Peyer's patch (tissue), 4 donors: ENCODE measurements around the gene MOSMO. TPM values are rescaled to one million over a fixed set of nuclear protein-coding genes. Genes with fewer than 3 reads are reported as not detected.
"Not testable (repeated sequence)": the region's sequence is repeated elsewhere in the genome, so short reads cannot be mapped to it uniquely, and the experiment has no call there.

Source experiments
- DNase-seq, 3 donors: peaks; one replicate each; pipeline ENCODE4 v3.0.0-alpha.2; 2017 to 2019
- H3K27ac ChIP-seq, 4 donors: fragments of 200-600 bp; sonication (generic); one replicate each; pipeline ENCODE4 v1.5.1; 2016 to 2019
- H3K27me3 ChIP-seq, 2 donors: fragments of 200-600 bp; sonication (generic); one replicate each; pipeline ENCODE4 v1.5.1; 2019
- H3K36me3 ChIP-seq, 3 donors: fragments of 200-600 bp; sonication (generic); one replicate each; pipeline ENCODE4 v1.5.1; 2016 to 2019
- H3K4me1 ChIP-seq, 4 donors: fragments of 200-600 bp; sonication (generic); one replicate each; pipeline ENCODE4 v1.5.1; 2016 to 2019
- H3K4me3 ChIP-seq, 4 donors: fragments of 200-600 bp; sonication (generic); 1 replicate in 3 of 4; 2 replicates in 1 of 4; pipeline ENCODE4 v1.5.1; 2016 to 2019; ENCODE audit warnings: mild to moderate bottlenecking in 1 of 4
- H3K9me3 ChIP-seq, 4 donors: fragments of 200-600 bp; sonication (generic); one replicate each; pipeline ENCODE4 v1.5.1; 2016 to 2019; ENCODE audit warnings: mild to moderate bottlenecking in 1 of 4
- CTCF ChIP-seq, 6 experiments: fragments of 450-650 bp in 4 of 6; fragments of 200-600 bp in 2 of 6; sonication (generic) in 1 of 6; IDR thresholded peaks; one replicate each; pipeline ENCODE4 v1.5.1; 2017 to 2019; ENCODE audit warnings: antibody characterized with exemption in 6 of 6, mild to moderate bottlenecking in 3 of 6, moderate library complexity in 1 of 6
- POLR2A ChIP-seq, 2 donors: fragments of 450-650 bp; IDR thresholded peaks; one replicate each; pipeline ENCODE4 v1.5.1; 2017; ENCODE audit warnings: antibody characterized with exemption in 2 of 2, mild to moderate bottlenecking in 2 of 2, moderate library complexity in 2 of 2
- total RNA-seq, 4 donors: library from RNA; depleted of rRNA; stranded (reverse); fragments of >200 nt; gene quantifications; one replicate each; pipeline ENCODE4 v1.1.0, GENCODE V29; 2016

MOSMO gene
- total RNA-seq, 4 donors from 2014 or later: 9.9 to 28.0 (median 13.4) TPM

- no peak overlapping the region for H3K4me3 ChIP-seq
- no peaks in the 10 kb centered on the region for H3K27me3 ChIP-seq
- H3K9me3 ChIP-seq: no peaks in the 10 kb centered on the region
- H3K36me3 ChIP-seq: no peaks in the 10 kb centered on the region
- H3K27ac ChIP-seq: no peak overlapping the region
- no peak for TF ChIP-seq POLR2A (IDR thresholded peaks at IDR 0.05)
- TF ChIP-seq CTCF (IDR thresholded peaks at IDR 0.05): no peak
- DNase-seq: no peak
- H3K4me1 ChIP-seq: no peaks in the 10 kb centered on the region
These were observed 101.5 kb downstream of the MOSMO start for GRCh38 chr16:22109258-22109898.

- DNase-seq, H3K4me3 ChIP-seq, H3K4me1 ChIP-seq, H3K27me3 ChIP-seq, H3K9me3 ChIP-seq, H3K36me3 ChIP-seq, H3K27ac ChIP-seq: not testable (repeated sequence)
These were observed 103.7 kb downstream of the MOSMO start for GRCh38 chr16:22111629-22112028.

- no peak overlapping the region for H3K27ac ChIP-seq
- H3K4me3 ChIP-seq: no peak overlapping the region
- no peaks in the 10 kb centered on the region for H3K27me3 ChIP-seq
- H3K36me3 ChIP-seq: no peaks in the 10 kb centered on the region
- no peaks in the 10 kb centered on the region for H3K9me3 ChIP-seq
- TF ChIP-seq CTCF (IDR thresholded peaks at IDR 0.05) (no peak), POLR2A (IDR thresholded peaks at IDR 0.05) (no peak)
- no peaks in the 10 kb centered on the region for H3K4me1 ChIP-seq
- no peak for DNase-seq
These were observed 108.3 kb downstream of the MOSMO start for GRCh38 chr16:22116095-22116700.

GRCh38 chr16:22117609-22118008 is 109.7 kb downstream of the MOSMO start:
- Histone ChIP-seq H3K36me3 (no peaks in the 10 kb centered on the region), H3K4me3 (no peak overlapping the region), H3K9me3 (no peaks in the 10 kb centered on the region), H3K27ac (no peak overlapping the region), H3K4me1 (no peaks in the 10 kb centered on the region), H3K27me3 (no peaks in the 10 kb centered on the region)
- no peak for DNase-seq
- TF ChIP-seq POLR2A (IDR thresholded peaks at IDR 0.05) (no peak), CTCF (IDR thresholded peaks at IDR 0.05) (no peak)

- H3K9me3 ChIP-seq: no peaks in the 10 kb centered on the region
- DNase-seq: no peak
- H3K36me3 ChIP-seq: no peaks in the 10 kb centered on the region
- H3K4me3 ChIP-seq: no peak overlapping the region
- H3K4me1 ChIP-seq: no peaks in the 10 kb centered on the region
- no peak for TF ChIP-seq CTCF (IDR thresholded peaks at IDR 0.05)
- no peak for TF ChIP-seq POLR2A (IDR thresholded peaks at IDR 0.05)
- no peak overlapping the region for H3K27ac ChIP-seq
- H3K27me3 ChIP-seq: no peaks in the 10 kb centered on the region
These were observed 112.5 kb downstream of the MOSMO start for GRCh38 chr16:22120440-22120839.

- TF ChIP-seq POLR2A (IDR thresholded peaks at IDR 0.05): no peak
- H3K4me3 ChIP-seq: no peak overlapping the region
- no peak for DNase-seq
- no peaks in the 10 kb centered on the region for H3K36me3 ChIP-seq
- no peaks in the 10 kb centered on the region for H3K9me3 ChIP-seq
- no peak overlapping the region for H3K27ac ChIP-seq
- H3K27me3 ChIP-seq: no peaks in the 10 kb centered on the region
- no peaks in the 10 kb centered on the region for H3K4me1 ChIP-seq
These were observed 114.3 kb downstream of the MOSMO start for GRCh38 chr16:22122239-22122638.
